Osteoblast (primary cell): ENCODE results near the gene ANKS1B. TPM values are rescaled to one million over a fixed set of nuclear protein-coding genes. Genes with fewer than 3 reads are reported as not detected.

ENCODE experiments used
- DNase-seq: peaks from one replicate; pipeline ENCODE4 v3.0.0; 2011; ENCODE audit warnings: low spot score, mixed read lengths; ENCODE audit not compliant: insufficient read length; ENCODE audit errors: missing footprints
- H2AFZ ChIP-seq: 2 replicates; pipeline ENCODE4 v1.6.0; 2011; ENCODE audit warnings: mild to moderate bottlenecking, low read length
- H3K27ac ChIP-seq: 2 replicates; pipeline ENCODE4 v1.5.1; 2011; ENCODE audit warnings: mild to moderate bottlenecking, low read depth, low read length, moderate library complexity
- H3K27me3 ChIP-seq: 2 replicates; pipeline ENCODE4 v1.6.0; 2012; ENCODE audit warnings: mild to moderate bottlenecking, control low read depth, inconsistent platforms, low read length, moderate library complexity; ENCODE audit not compliant: insufficient read depth
- H3K36me3 ChIP-seq: 2 replicates; pipeline ENCODE4 v1.5.1; 2011; ENCODE audit warnings: mild to moderate bottlenecking, low read length, control low read depth, moderate library complexity; ENCODE audit not compliant: insufficient read depth
- H3K4me1 ChIP-seq: 2 replicates; pipeline ENCODE4 v1.5.1; 2011; ENCODE audit warnings: mild to moderate bottlenecking, low read length, control low read depth, moderate library complexity; ENCODE audit not compliant: insufficient read depth
- H3K4me2 ChIP-seq: 2 replicates; pipeline ENCODE4 v1.6.0; 2011; ENCODE audit warnings: mild to moderate bottlenecking, low read length; ENCODE audit not compliant: insufficient read depth
- H3K4me3 ChIP-seq: fragments of 200-600 bp; sonication (generic); 3 replicates; pipeline ENCODE4 v1.5.1; 2012; ENCODE audit warnings: mild to moderate bottlenecking, low read length, inconsistent platforms; ENCODE audit not compliant: insufficient read depth
- H3K79me2 ChIP-seq: 2 replicates; pipeline ENCODE4 v1.6.0; 2012; ENCODE audit warnings: mild to moderate bottlenecking, low read length, control low read depth, inconsistent platforms; ENCODE audit not compliant: insufficient read depth
- H3K9me3 ChIP-seq: 2 replicates; pipeline ENCODE4 v1.5.1; 2011; ENCODE audit warnings: low read depth, low read length, control low read depth
- H4K20me1 ChIP-seq: 2 replicates; pipeline ENCODE4 v1.6.0; 2012; ENCODE audit warnings: mild to moderate bottlenecking, low read length, control low read depth; ENCODE audit not compliant: insufficient read depth
- CTCF ChIP-seq: IDR thresholded peaks from 2 replicates; pipeline ENCODE4 v1.5.1; 2011; ENCODE audit warnings: mild to moderate bottlenecking, low read depth, low read length, moderate library complexity; ENCODE audit errors: extremely low read depth
- total RNA-seq: library from RNA; depleted of rRNA; stranded (reverse); fragments of >200 nt; gene quantifications from 2 replicates; pipeline ENCODE4 v1.2.3, GENCODE V29; 2012

Gene ANKS1B
- total RNA-seq, 1 donor, result 2.2 TPM

- Histone ChIP-seq H3K4me2 (no peak overlapping the region), H3K36me3 (peaks cover 12% of the 10 kb centered on the region), H2AFZ (no peak overlapping the region), H3K4me3 (no peak overlapping the region), H3K27me3 (no peaks in the 10 kb centered on the region), H4K20me1 (no peaks in the 10 kb centered on the region), H3K27ac (no peak overlapping the region), H3K79me2 (no peaks in the 10 kb centered on the region), H3K4me1 (no peaks in the 10 kb centered on the region), H3K9me3 (no peaks in the 10 kb centered on the region)
- no peak for DNase-seq
- no peak for TF ChIP-seq CTCF
Observed at GRCh38 chr12:98699586-98699985, 1285.2 kb downstream of the ANKS1B start.

GRCh38 chr12:98698603-98699463 is 1285.9 kb downstream of the ANKS1B start:
- H2AFZ ChIP-seq, result peak overlapping the region; percentile 25

GRCh38 chr12:98697209-98697608 is 1287.5 kb downstream of the ANKS1B start:
- Histone ChIP-seq H3K4me1 (no peaks in the 10 kb centered on the region), H3K4me3 (no peak overlapping the region), H3K79me2 (no peaks in the 10 kb centered on the region), H2AFZ (no peak overlapping the region), H3K9me3 (no peaks in the 10 kb centered on the region), H3K4me2 (no peak overlapping the region), H3K27ac (no peak overlapping the region), H4K20me1 (no peaks in the 10 kb centered on the region), H3K36me3 (peaks cover 4% of the 10 kb centered on the region), H3K27me3 (no peaks in the 10 kb centered on the region)
- no peak for TF ChIP-seq CTCF
- no peak for DNase-seq

More at GRCh38 chr12:98698603-98699463, 1285.9 kb downstream of the ANKS1B start:
- no peaks in the 10 kb centered on the region for H3K79me2 ChIP-seq
- no peaks in the 10 kb centered on the region for H3K4me1 ChIP-seq
- H3K4me3 ChIP-seq, result no peak overlapping the region
- TF ChIP-seq CTCF, result peak; percentile 72
- no peaks in the 10 kb centered on the region for H3K9me3 ChIP-seq
- no peak overlapping the region for H3K27ac ChIP-seq
- no peaks in the 10 kb centered on the region for H4K20me1 ChIP-seq
- H3K27me3 ChIP-seq, result no peaks in the 10 kb centered on the region
- H3K4me2 ChIP-seq, result no peak overlapping the region
- peaks cover 11% of the 10 kb centered on the region for H3K36me3 ChIP-seq
- DNase-seq, result peak; percentile 55

- Histone ChIP-seq H3K27ac (no peak overlapping the region), H2AFZ (no peak overlapping the region), H3K36me3 (peaks cover 10% of the 10 kb centered on the region), H3K4me1 (no peaks in the 10 kb centered on the region), H3K4me3 (no peak overlapping the region), H3K4me2 (no peak overlapping the region), H3K9me3 (no peaks in the 10 kb centered on the region), H3K79me2 (no peaks in the 10 kb centered on the region), H4K20me1 (no peaks in the 10 kb centered on the region), H3K27me3 (no peaks in the 10 kb centered on the region)
- no peak for DNase-seq
- no peak for TF ChIP-seq CTCF
Observed at GRCh38 chr12:98696036-98696646, 1288.6 kb downstream of the ANKS1B start.
